OCI-LY7 (cell line): ENCODE data around the gene AGT. TPM values are rescaled to one million over a fixed set of nuclear protein-coding genes. Genes with fewer than 3 reads are reported as not detected.

ENCODE experiments used
- BruUV-seq: library from RNA; stranded (reverse); fragments of 400-500 nt; replicated peaks from 2 replicates; lab custom pipeline; 2021; lab: Mats Ljungman, UMichigan
- CTCF ChIA-PET: fragments of 300-600 bp; sonication (Branson Sonifier 250); formaldehyde crosslinking; loops from one replicate; lab custom pipeline; 2022; ENCODE audit warnings: antibody characterized with exemption; ENCODE audit not compliant: unreplicated experiment; lab: Charles Lee
- POLR2A ChIA-PET: fragments of 300-600 bp; sonication (Branson Sonifier 250); formaldehyde crosslinking; loops from one replicate; lab custom pipeline; 2022; ENCODE audit warnings: antibody characterized with exemption; lab: Charles Lee
- DNase-seq: peaks from one replicate; pipeline ENCODE4 v3.0.0-alpha.2; 2015; ENCODE audit warnings: low spot score
- H2AFZ ChIP-seq: fragments of 200-600 bp; sonication (generic), shearing (Covaris generic); 2 replicates; pipeline ENCODE4 v1.6.1; 2014; ENCODE audit warnings: mild to moderate bottlenecking, antibody characterized with exemption, low read length, moderate library complexity
- H3K27ac ChIP-seq: fragments of 200-600 bp; sonication (generic); 2 replicates; pipeline ENCODE4 v1.5.1; 2014; ENCODE audit warnings: mixed run types, low read depth, mild to moderate bottlenecking, moderate library complexity, low read length, inconsistent platforms; ENCODE audit not compliant: poor library complexity, severe bottlenecking
- H3K36me3 ChIP-seq: fragments of 200-600 bp; sonication (generic); 2 replicates; pipeline ENCODE4 v1.6.1; 2014; ENCODE audit warnings: mild to moderate bottlenecking, antibody characterized with exemption, low read length, moderate library complexity, mixed read lengths; ENCODE audit not compliant: insufficient read depth
- H3K4me1 ChIP-seq: fragments of 200-600 bp; sonication (generic); 2 replicates; pipeline ENCODE4 v1.5.1; 2014; ENCODE audit warnings: mild to moderate bottlenecking, low read length; ENCODE audit not compliant: insufficient read depth, poor library complexity, severe bottlenecking
- H3K4me2 ChIP-seq: fragments of 200-600 bp; sonication (generic); 2 replicates; pipeline ENCODE4 v1.6.1; 2014; ENCODE audit warnings: mild to moderate bottlenecking, low read length
- H3K4me3 ChIP-seq: fragments of 200-600 bp; sonication (generic); 2 replicates; pipeline ENCODE4 v1.5.1; 2014; ENCODE audit warnings: mild to moderate bottlenecking, low read depth, low read length; ENCODE audit not compliant: poor library complexity, severe bottlenecking
- H3K79me2 ChIP-seq: fragments of 200-600 bp; sonication (generic); 2 replicates; pipeline ENCODE4 v1.6.1; 2016; ENCODE audit warnings: low read depth, mild to moderate bottlenecking, low read length, moderate library complexity, mixed read lengths; ENCODE audit not compliant: insufficient read depth
- H3K9me2 ChIP-seq: fragments of 200-600 bp; sonication (generic); 2 replicates; pipeline ENCODE4 v1.6.1; 2016; ENCODE audit warnings: mild to moderate bottlenecking, low read length, mixed read lengths; ENCODE audit not compliant: insufficient read depth
- H3K9me3 ChIP-seq: fragments of 200-600 bp; sonication (generic); 2 replicates; pipeline ENCODE4 v1.6.1; 2014; ENCODE audit warnings: mild to moderate bottlenecking, mixed run types, low read length, mixed read lengths
- H4K20me1 ChIP-seq: fragments of 200-600 bp; sonication (generic); 2 replicates; pipeline ENCODE4 v1.6.1; 2014; ENCODE audit warnings: mild to moderate bottlenecking, antibody characterized with exemption, low read length, moderate library complexity, mixed read lengths; ENCODE audit not compliant: insufficient read depth
- EZH2phosphoT487 ChIP-seq: fragments of 200-600 bp; sonication (generic); IDR thresholded peaks from 2 replicates; pipeline ENCODE4 v1.6.1; 2018; ENCODE audit warnings: low read depth, borderline replicate concordance, mild to moderate bottlenecking, mixed run types, antibody characterized with exemption, low read length, moderate library complexity, mixed read lengths
- intact Hi-C: fragments of 100-400 bp; cut with micrococcal nuclease; formaldehyde crosslinking; loops from one replicate; pipeline ENCODE4 v1.10.0; 2022; ENCODE audit not compliant: unreplicated experiment
- total RNA-seq, 2 experiments: library from RNA; depleted of rRNA in 1 of 2; stranded (reverse); fragments of >200 nt in 1 of 2; shearing (Covaris generic) in 1 of 2; gene quantifications; 2 replicates each; pipeline ENCODE4 v1.2.3, GENCODE V29; 2014 to 2022
- TF ChIP-seq, protein P1 (sequence below): fragments of 200-600 bp; sonication (generic); conservative IDR thresholded peaks from 2 replicates; pipeline ENCODE4 v1.5.1; 2014; ENCODE audit warnings: mild to moderate bottlenecking, antibody characterized with exemption, low read length, moderate library complexity, mixed read lengths

AGT gene
- total RNA-seq, 2 experiments from 2014 or later: not detected

DNA sequence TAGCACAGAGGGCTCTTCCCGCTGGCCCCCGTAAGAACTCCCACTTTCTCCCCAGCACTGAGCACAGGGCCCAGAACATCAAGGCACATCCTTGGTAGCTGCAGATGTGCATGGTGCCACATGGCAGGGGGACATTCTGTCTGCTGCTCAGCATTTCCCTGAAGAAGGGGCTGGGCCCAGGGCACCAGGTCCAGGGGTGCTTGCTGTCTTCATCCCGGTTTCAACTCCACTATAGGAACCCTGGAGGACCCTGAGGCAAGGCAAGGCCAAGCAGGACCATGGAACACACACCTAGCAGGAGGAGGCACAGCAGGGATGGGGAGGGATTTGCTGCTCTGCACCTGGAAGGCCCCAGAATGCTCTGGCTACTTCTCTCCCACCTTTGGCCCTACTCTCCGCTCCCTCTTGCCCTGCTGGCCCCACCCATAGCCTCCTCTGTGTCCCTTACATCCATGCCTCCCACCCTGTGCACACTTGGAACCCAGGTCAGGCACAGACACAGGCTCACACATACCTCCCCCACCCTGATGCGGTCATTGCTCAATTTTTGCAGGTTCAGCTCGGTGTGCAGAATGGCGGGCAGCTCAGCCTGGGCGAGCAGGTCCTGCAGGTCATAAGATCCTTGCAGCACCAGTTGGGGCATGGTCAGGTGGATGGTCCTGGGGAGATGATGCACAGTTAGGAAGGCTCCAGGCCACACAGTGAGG lies 10.1 kb downstream of the AGT start:
- H3K9me3 ChIP-seq: no peaks in the 10 kb centered on the region
- H3K4me1 ChIP-seq: no peaks in the 10 kb centered on the region
- H2AFZ ChIP-seq: no peak overlapping the region
- no peaks in the 10 kb centered on the region for H4K20me1 ChIP-seq
- H3K36me3 ChIP-seq: no peaks in the 10 kb centered on the region
- CTCF ChIA-PET: no interaction called here
- BruUV-seq: no TSS peak
- no peak for DNase-seq
- POLR2A ChIA-PET: no interaction called here
- H3K4me2 ChIP-seq: no peak overlapping the region
- TF ChIP-seq, protein P1, sequence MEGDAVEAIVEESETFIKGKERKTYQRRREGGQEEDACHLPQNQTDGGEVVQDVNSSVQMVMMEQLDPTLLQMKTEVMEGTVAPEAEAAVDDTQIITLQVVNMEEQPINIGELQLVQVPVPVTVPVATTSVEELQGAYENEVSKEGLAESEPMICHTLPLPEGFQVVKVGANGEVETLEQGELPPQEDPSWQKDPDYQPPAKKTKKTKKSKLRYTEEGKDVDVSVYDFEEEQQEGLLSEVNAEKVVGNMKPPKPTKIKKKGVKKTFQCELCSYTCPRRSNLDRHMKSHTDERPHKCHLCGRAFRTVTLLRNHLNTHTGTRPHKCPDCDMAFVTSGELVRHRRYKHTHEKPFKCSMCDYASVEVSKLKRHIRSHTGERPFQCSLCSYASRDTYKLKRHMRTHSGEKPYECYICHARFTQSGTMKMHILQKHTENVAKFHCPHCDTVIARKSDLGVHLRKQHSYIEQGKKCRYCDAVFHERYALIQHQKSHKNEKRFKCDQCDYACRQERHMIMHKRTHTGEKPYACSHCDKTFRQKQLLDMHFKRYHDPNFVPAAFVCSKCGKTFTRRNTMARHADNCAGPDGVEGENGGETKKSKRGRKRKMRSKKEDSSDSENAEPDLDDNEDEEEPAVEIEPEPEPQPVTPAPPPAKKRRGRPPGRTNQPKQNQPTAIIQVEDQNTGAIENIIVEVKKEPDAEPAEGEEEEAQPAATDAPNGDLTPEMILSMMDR: no peak
- no peak for TF ChIP-seq EZH2phosphoT487
- H3K27ac ChIP-seq: no peak overlapping the region
- no peaks in the 10 kb centered on the region for H3K9me2 ChIP-seq
- H3K79me2 ChIP-seq: no peaks in the 10 kb centered on the region
- intact Hi-C loops: no loop called here
- H3K4me3 ChIP-seq: no peak overlapping the region

DNA sequence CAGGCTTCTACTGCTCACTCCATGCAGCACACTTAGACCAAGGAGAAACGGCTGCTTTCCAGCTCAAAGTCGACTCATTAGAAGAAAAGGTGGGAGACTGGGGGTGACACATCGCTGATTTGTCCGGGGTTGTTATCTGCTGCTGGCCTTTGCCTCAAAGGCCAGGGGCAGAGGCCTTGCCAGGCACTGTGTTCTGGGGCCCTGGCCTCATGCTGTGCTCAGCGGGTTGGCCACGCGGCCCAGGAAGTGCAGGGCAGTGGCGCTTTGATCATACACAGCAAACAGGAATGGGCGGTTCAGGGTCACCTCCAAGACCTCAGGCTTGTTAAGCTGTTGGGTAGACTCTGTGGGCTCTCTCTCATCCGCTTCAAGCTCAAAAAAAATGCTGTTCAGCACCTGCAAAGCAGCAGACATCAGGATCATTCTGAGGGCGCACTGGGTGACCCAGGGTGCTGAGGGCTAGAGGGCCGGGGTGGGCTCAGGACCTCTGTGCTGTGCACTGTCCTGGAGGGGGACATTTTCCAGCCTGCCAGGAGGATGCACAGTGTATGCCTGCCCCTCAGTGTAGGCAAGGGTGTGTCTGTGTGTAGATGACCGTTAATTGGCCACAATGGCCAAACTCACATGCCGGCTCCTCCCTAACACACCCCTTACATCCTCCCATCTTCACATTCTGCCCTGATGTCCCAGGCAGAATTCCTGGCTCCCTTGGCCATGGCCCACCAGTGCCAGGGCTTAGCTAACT lies 10.8 kb downstream of the AGT start:
- no peaks in the 10 kb centered on the region for H3K9me3 ChIP-seq
- intact Hi-C loops: no loop called here
- no peaks in the 10 kb centered on the region for H3K9me2 ChIP-seq
- H3K4me2 ChIP-seq: no peak overlapping the region
- no peaks in the 10 kb centered on the region for H3K79me2 ChIP-seq
- H3K4me1 ChIP-seq: no peaks in the 10 kb centered on the region
- no peaks in the 10 kb centered on the region for H4K20me1 ChIP-seq
- ChIA-PET POLR2A (interaction anchor here (0.9 kb wide), 1 partner anchor 21 kb away, joined by 3 read pairs; no protein-coding TSS in a partner anchor), CTCF (no interaction called here)
- TF ChIP-seq EZH2phosphoT487: no peak
- TF ChIP-seq, protein P1: no peak
- DNase-seq: no peak
- no peak overlapping the region for H3K27ac ChIP-seq
- H3K36me3 ChIP-seq: no peaks in the 10 kb centered on the region
- H3K4me3 ChIP-seq: no peak overlapping the region
- no TSS peak for BruUV-seq
- H2AFZ ChIP-seq: no peak overlapping the region
